B cell (primary cell): Measurements from ENCODE around the gene UTS2. TPM values are rescaled to one million over a fixed set of nuclear protein-coding genes. Genes with fewer than 3 reads are reported as not detected.

Experiments used
- ATAC-seq: fragments of 200-7000 bp; cut with Tn5 transposase; one replicate; pipeline ENCODE4 v1.10.0; 2021; ENCODE audit warnings: low read depth, mild to moderate bottlenecking, moderate number of reproducible peaks, moderate library complexity
- CTCF ChIA-PET: fragments of 350-600 bp; sonication (Branson Sonifier 250); formaldehyde crosslinking; loops from one replicate; lab custom pipeline; 2021; ENCODE audit warnings: antibody characterized with exemption, inconsistent platforms; lab: Charles Lee
- POLR2A ChIA-PET: fragments of 350-600 bp; sonication (Branson Sonifier 250); formaldehyde crosslinking; loops from one replicate; lab custom pipeline; 2021; ENCODE audit warnings: antibody characterized with exemption; lab: Charles Lee
- DNase-seq: peaks from one replicate; pipeline ENCODE4 v3.0.0; 2013
- H2AFZ ChIP-seq: 2 replicates; pipeline ENCODE4 v1.6.1; 2012; ENCODE audit warnings: mild to moderate bottlenecking, low read depth, low read length; ENCODE audit not compliant: insufficient read depth, poor library complexity, severe bottlenecking
- H3K27ac ChIP-seq, 2 donors: 1 replicate in 1 of 2; 2 replicates in 1 of 2; pipeline ENCODE4 v1.5.1; 2012 to 2013; ENCODE audit warnings: low read length in 2 of 2, mild to moderate bottlenecking in 2 of 2, moderate library complexity in 1 of 2
- H3K27me3 ChIP-seq, 4 experiments: fragments of 200-600 bp in 1 of 4; sonication (generic) in 1 of 4; replicated peaks in 1 of 4; 1 replicate in 2 of 4; 2 replicates in 2 of 4; pipeline versions ENCODE4 v1.6.1 to v1.7.0; 2013 to 2016; ENCODE audit warnings: low read length in 3 of 4, mild to moderate bottlenecking in 2 of 4, mixed read lengths in 1 of 4, moderate library complexity in 1 of 4; ENCODE audit not compliant: insufficient read depth in 4 of 4, control insufficient read depth in 3 of 4; ENCODE audit errors: control extremely low read depth in 1 of 4
- H3K36me3 ChIP-seq, 2 experiments: replicated peaks in 1 of 2; 1 replicate in 1 of 2; 2 replicates in 1 of 2; pipeline versions ENCODE4 v1.6.1 to v1.7.1; 2013; ENCODE audit warnings: low read length in 1 of 2; ENCODE audit not compliant: insufficient read depth in 2 of 2, control insufficient read depth in 1 of 2; ENCODE audit errors: control extremely low read depth in 1 of 2, extremely low read depth in 1 of 2
- H3K4me1 ChIP-seq, 2 donors: fragments of 200-600 bp in 1 of 2; sonication (generic) in 1 of 2; 1 replicate in 1 of 2; 2 replicates in 1 of 2; pipeline versions ENCODE4 v1.5.1 to v1.6.1; 2013 to 2017; ENCODE audit warnings: low read length in 2 of 2; ENCODE audit not compliant: control insufficient read depth in 2 of 2, insufficient read depth in 2 of 2
- H3K4me2 ChIP-seq: replicated peaks from 2 replicates; pipeline ENCODE3; 2012; ENCODE audit warnings: mild to moderate bottlenecking, low read depth, low read length; ENCODE audit not compliant: poor library complexity, severe bottlenecking
- H3K4me3 ChIP-seq, 5 experiments: fragments of 200-600 bp in 1 of 5; sonication (generic) in 1 of 5; 1 replicate in 3 of 5; 2 replicates in 2 of 5; pipeline versions ENCODE4 v1.5.1 to v1.7.0; 2011 to 2016; ENCODE audit warnings: low read length in 4 of 5, mild to moderate bottlenecking in 4 of 5, low read depth in 2 of 5, control low read depth in 1 of 5, moderate library complexity in 1 of 5; ENCODE audit not compliant: insufficient read depth in 1 of 5; ENCODE audit errors: control extremely low read depth in 1 of 5, extremely low read depth in 1 of 5
- H3K79me2 ChIP-seq: fragments of 200-600 bp; sonication (generic); one replicate; pipeline ENCODE4 v1.6.0; 2016; ENCODE audit warnings: low read length; ENCODE audit not compliant: control insufficient read depth, insufficient read depth
- H3K9ac ChIP-seq: fragments of 200-600 bp; sonication (generic); 2 replicates; pipeline ENCODE4 v1.6.1; 2017; ENCODE audit warnings: mild to moderate bottlenecking, low read length, moderate library complexity
- H3K9me3 ChIP-seq, 3 donors: one replicate each; pipeline versions ENCODE4 v1.6.1 to v1.7.1; 2013; ENCODE audit warnings: low read length in 2 of 3; ENCODE audit not compliant: control insufficient read depth in 2 of 3, insufficient read depth in 1 of 3; ENCODE audit errors: control extremely low read depth in 1 of 3
- H4K20me1 ChIP-seq: 2 replicates; pipeline ENCODE4 v1.6.0; 2012; ENCODE audit warnings: mild to moderate bottlenecking, low read length; ENCODE audit not compliant: insufficient read depth, control insufficient read depth, poor library complexity, severe bottlenecking
- H3K27ac Mint-ChIP-seq: one replicate; pipeline ENCODE4 v1.8.0; 2021; ENCODE audit warnings: mixed read lengths
- H3K27me3 Mint-ChIP-seq: one replicate; pipeline ENCODE4 v1.8.0; 2021; ENCODE audit warnings: mixed read lengths
- H3K4me1 Mint-ChIP-seq: one replicate; pipeline ENCODE4 v1.8.0; 2021; ENCODE audit warnings: mixed read lengths
- H3K4me3 Mint-ChIP-seq: one replicate; pipeline ENCODE4 v1.8.0; 2021; ENCODE audit warnings: mixed read lengths
- H3K9me3 Mint-ChIP-seq: one replicate; pipeline ENCODE4 v1.8.0; 2022; ENCODE audit warnings: mixed read lengths; ENCODE audit not compliant: insufficient read depth
- CTCF ChIP-seq: fragments of 200-600 bp; IDR thresholded peaks from one replicate; pipeline ENCODE4 v1.8.0; 2022; ENCODE audit warnings: antibody characterized with exemption, mild to moderate bottlenecking
- EZH2 ChIP-seq: IDR thresholded peaks from 2 replicates; pipeline ENCODE4 v1.6.1; 2012; ENCODE audit warnings: borderline replicate concordance, low read depth, mild to moderate bottlenecking, moderate library complexity, low read length; ENCODE audit not compliant: insufficient read depth, poor library complexity, severe bottlenecking
- WGBS: methylation state at CpG from one replicate; pipeline ENCODE4 v1.1.5; 2013; ENCODE audit warnings: missing lambda C conversion rate; ENCODE audit not compliant: insufficient coverage; 5-methylcytosine and 5-hydroxymethylcytosine counted together
- intact Hi-C: fragments of 100-400 bp; cut with micrococcal nuclease; formaldehyde crosslinking; loops from one replicate; pipeline ENCODE4 v1.10.0; 2022
- polyA plus RNA-seq: library from polyadenylated mRNA; depleted of rRNA; stranded (reverse); fragments of >200 nt; gene quantifications from 2 replicates; pipeline ENCODE4 v1.2.3, GENCODE V29; 2012
- total RNA-seq, 2 donors: library from RNA; stranded (reverse); fragments of 120-200 nt in 1 of 2; gene quantifications; 1 replicate in 1 of 2; 2 replicates in 1 of 2; pipeline versions ENCODE4 v1.2.3 to v1.2.4, GENCODE V29; 2013 to 2022

UTS2 gene
- total and polyA plus RNA-seq, 2 donors (not counting 1 experiment from before 2014, with no cell fraction given), result 5.5 TPM; not detected in 1

GRCh38 chr1:7893529-7894180, 40.8 kb upstream of the UTS2 start:
- DNase-seq, result no peak
- Histone ChIP-seq H3K79me2 (no peaks in the 10 kb centered on the region), H3K27me3 (no peaks in the 10 kb centered on the region), H3K9me3 (no peaks in the 10 kb centered on the region), H3K4me3 (no peak overlapping the region), H3K4me2 (no peak overlapping the region), H2AFZ (no peak overlapping the region), H3K4me1 (no peaks in the 10 kb centered on the region), H3K9ac (no peak overlapping the region), H4K20me1 (no peaks in the 10 kb centered on the region), H3K36me3 (no peaks in the 10 kb centered on the region), H3K27ac (no peak overlapping the region)
- intact Hi-C loops, result no loop called here
- no peak for ATAC-seq
- ChIA-PET POLR2A (no interaction called here), CTCF (interaction anchor here (1.1 to 2.2 kb wide), 2 partner anchors 10 to 86 kb away, joined by 3 to 5 read pairs; no protein-coding TSS in a partner anchor)
- H3K4me3 Mint-ChIP-seq, result no peak overlapping the region
- no peak overlapping the region for H3K27ac Mint-ChIP-seq
- H3K4me1 Mint-ChIP-seq, result no peaks in the 10 kb centered on the region
- no peaks in the 10 kb centered on the region for H3K27me3 Mint-ChIP-seq
- no peak for TF ChIP-seq CTCF
- no peak for TF ChIP-seq EZH2
- WGBS, result 88% methylated on average over 9 of the region's 13 CpGs
- no peaks in the 10 kb centered on the region for H3K9me3 Mint-ChIP-seq

GRCh38 chr1:7891804-7892203, 38.9 kb upstream of the UTS2 start:
- POLR2A ChIA-PET, result no interaction called here
- H3K4me2 ChIP-seq, result no peak overlapping the region
- no peak for DNase-seq
- H3K36me3 ChIP-seq, result no peaks in the 10 kb centered on the region
- peaks cover 0 to 9% (median 4%) of the 10 kb centered on the region in 4 experiments for H3K27me3 ChIP-seq
- Mint-ChIP-seq H3K27ac (no peak overlapping the region), H3K4me3 (no peak overlapping the region), H3K9me3 (no peaks in the 10 kb centered on the region), H3K4me1 (no peaks in the 10 kb centered on the region), H3K27me3 (peaks cover 6% of the 10 kb centered on the region)
- no peak overlapping the region for H3K27ac ChIP-seq
- no peak overlapping the region for H3K9ac ChIP-seq
- intact Hi-C loops, result no loop called here
- no peak overlapping the region for H2AFZ ChIP-seq
- H3K79me2 ChIP-seq, result no peaks in the 10 kb centered on the region
- no peaks in the 10 kb centered on the region for H4K20me1 ChIP-seq
- CTCF ChIA-PET, result interaction anchor here (2.2 kb wide), 1 partner anchor 84 kb away, joined by 5 read pairs; no protein-coding TSS in a partner anchor
- H3K4me1 ChIP-seq, result no peaks in the 10 kb centered on the region
- WGBS, result 33% methylated on average over 8 of the region's 9 CpGs
- no peak for ATAC-seq
- no peaks in the 10 kb centered on the region for H3K9me3 ChIP-seq
- no peak overlapping the region for H3K4me3 ChIP-seq
- no peak for TF ChIP-seq CTCF
- no peak for TF ChIP-seq EZH2
